Tibial nerve (tissue), 3 donors: ENCODE data around the gene RBBP9.

Experiments
- POLR2A ChIP-seq, 2 donors: fragments of 450-650 bp; IDR thresholded peaks; one replicate each; pipeline ENCODE4 v1.6.1; 2017; ENCODE audit warnings: antibody characterized with exemption in 2 of 2, mild to moderate bottlenecking in 2 of 2, moderate library complexity in 2 of 2
- TF ChIP-seq, protein P1 (sequence below), 5 experiments: fragments of 200-600 bp in 3 of 5; fragments of 450-650 bp in 2 of 5; sonication (generic) in 3 of 5; IDR thresholded peaks; one replicate each; pipeline ENCODE4 v1.5.1; 2016 to 2019; ENCODE audit warnings: antibody characterized with exemption in 5 of 5, mild to moderate bottlenecking in 3 of 5, moderate library complexity in 2 of 5

DNA sequence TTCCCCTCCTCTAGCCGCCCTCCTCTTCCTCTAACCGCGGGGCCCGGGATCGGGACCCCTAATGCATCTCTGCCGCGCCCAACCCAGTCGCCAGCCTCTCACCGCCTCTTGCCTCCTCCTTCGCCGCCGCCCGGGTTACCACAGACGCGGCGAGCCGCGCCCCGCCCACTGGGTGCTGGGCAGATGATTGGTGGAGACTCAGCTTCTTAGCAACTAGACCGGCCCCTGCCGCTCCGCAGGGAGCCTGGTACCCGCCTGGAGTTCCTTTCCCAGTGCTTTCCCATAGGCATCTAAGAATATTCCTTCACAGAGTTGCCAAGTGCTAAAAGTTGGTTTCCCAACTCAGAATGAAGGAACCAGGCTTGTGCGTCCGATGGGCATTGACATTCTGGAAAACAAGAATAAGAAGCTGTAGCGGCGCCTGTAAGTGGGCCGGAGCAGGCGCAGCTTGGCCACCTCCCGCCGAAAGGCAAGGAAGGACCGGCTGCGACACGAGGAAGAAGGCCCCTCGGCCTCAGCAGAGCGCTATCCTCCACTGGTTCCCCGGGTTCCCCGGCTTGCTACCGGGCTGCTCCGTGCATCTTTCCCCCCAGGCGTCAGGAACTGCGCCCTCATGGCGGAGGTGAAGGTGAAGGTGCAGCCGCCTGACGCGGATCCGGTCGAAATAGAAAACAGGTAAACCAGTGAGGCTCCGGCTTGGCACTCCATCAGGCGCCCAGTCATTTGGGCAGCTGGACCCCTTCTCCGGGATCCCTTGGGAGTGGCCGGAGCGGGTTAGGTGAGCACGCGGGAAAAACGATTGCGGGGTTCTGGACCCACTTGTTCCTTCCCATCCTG, 29.9 kb downstream of the RBBP9 start, which contains the start of the genes DZANK1 and POLR3F:
- TF ChIP-seq, protein P1, sequence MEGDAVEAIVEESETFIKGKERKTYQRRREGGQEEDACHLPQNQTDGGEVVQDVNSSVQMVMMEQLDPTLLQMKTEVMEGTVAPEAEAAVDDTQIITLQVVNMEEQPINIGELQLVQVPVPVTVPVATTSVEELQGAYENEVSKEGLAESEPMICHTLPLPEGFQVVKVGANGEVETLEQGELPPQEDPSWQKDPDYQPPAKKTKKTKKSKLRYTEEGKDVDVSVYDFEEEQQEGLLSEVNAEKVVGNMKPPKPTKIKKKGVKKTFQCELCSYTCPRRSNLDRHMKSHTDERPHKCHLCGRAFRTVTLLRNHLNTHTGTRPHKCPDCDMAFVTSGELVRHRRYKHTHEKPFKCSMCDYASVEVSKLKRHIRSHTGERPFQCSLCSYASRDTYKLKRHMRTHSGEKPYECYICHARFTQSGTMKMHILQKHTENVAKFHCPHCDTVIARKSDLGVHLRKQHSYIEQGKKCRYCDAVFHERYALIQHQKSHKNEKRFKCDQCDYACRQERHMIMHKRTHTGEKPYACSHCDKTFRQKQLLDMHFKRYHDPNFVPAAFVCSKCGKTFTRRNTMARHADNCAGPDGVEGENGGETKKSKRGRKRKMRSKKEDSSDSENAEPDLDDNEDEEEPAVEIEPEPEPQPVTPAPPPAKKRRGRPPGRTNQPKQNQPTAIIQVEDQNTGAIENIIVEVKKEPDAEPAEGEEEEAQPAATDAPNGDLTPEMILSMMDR (IDR thresholded peaks at IDR 0.05): peak in 2 of 5 experiments; percentile 21 to 44
- TF ChIP-seq POLR2A (IDR thresholded peaks at IDR 0.05): peak in 1 of 2 donors; percentile 31
